HEK293 (cell line): ENCODE data around the gene HYKK.

Experiments
- GLIS2 ChIP-seq: fragments of 450-650 bp; formaldehyde crosslinking; IDR thresholded peaks from 2 replicates; pipeline ENCODE4 v1.5.1; 2016; ENCODE audit warnings: missing biosample characterization, missing genetic modification characterization
- HOXC10 ChIP-seq: sonication (generic); formaldehyde crosslinking; IDR thresholded peaks from 2 replicates; pipeline ENCODE4 v1.8.1; 2023; ENCODE audit warnings: mild to moderate bottlenecking, missing genetic modification reagents
- KLF1 ChIP-seq: fragments of 450-650 bp; formaldehyde crosslinking; IDR thresholded peaks from 2 replicates; pipeline ENCODE4 v1.5.1; 2016; ENCODE audit warnings: missing biosample characterization, missing genetic modification characterization
- PBX3 ChIP-seq: sonication (generic); formaldehyde crosslinking; IDR thresholded peaks from 2 replicates; pipeline ENCODE4 v1.8.1; 2022; ENCODE audit warnings: mild to moderate bottlenecking, moderate library complexity, missing genetic modification reagents
- PRDM1 ChIP-seq: fragments of 450-650 bp; formaldehyde crosslinking; IDR thresholded peaks from 2 replicates; pipeline ENCODE4; 2016; ENCODE audit warnings: missing biosample characterization, missing genetic modification characterization
- PRDM10 ChIP-seq: fragments of 450-650 bp; formaldehyde crosslinking; IDR thresholded peaks from 2 replicates; pipeline ENCODE4 v1.5.1; 2016; ENCODE audit warnings: missing biosample characterization, missing genetic modification characterization
- ZBTB1 ChIP-seq: fragments of 450-650 bp; formaldehyde crosslinking; IDR thresholded peaks from 2 replicates; pipeline ENCODE4 v1.5.1; 2016; ENCODE audit warnings: missing biosample characterization, missing genetic modification characterization
- ZBTB20 ChIP-seq: fragments of 450-650 bp; formaldehyde crosslinking; IDR thresholded peaks from 2 replicates; pipeline ENCODE4 v1.5.1; 2016; ENCODE audit warnings: missing biosample characterization, missing genetic modification characterization
- ZBTB49 ChIP-seq: fragments of 450-650 bp; formaldehyde crosslinking; IDR thresholded peaks from 2 replicates; pipeline ENCODE4 v1.5.1; 2016; ENCODE audit warnings: missing biosample characterization, missing genetic modification characterization, low read depth
- ZFHX2 ChIP-seq: fragments of 450-650 bp; formaldehyde crosslinking; conservative IDR thresholded peaks from 2 replicates; pipeline ENCODE4 v1.5.1; 2016; ENCODE audit warnings: missing biosample characterization, missing genetic modification characterization
- ZNF121 ChIP-seq: fragments of 450-650 bp; formaldehyde crosslinking; IDR thresholded peaks from 2 replicates; pipeline ENCODE4 v1.5.1; 2016; ENCODE audit warnings: missing biosample characterization, missing genetic modification characterization
- ZNF138 ChIP-seq: fragments of 450-650 bp; formaldehyde crosslinking; IDR thresholded peaks from 2 replicates; pipeline ENCODE4 v1.5.1; 2016; ENCODE audit warnings: missing biosample characterization, missing genetic modification characterization, borderline replicate concordance
- ZNF16 ChIP-seq: fragments of 450-650 bp; formaldehyde crosslinking; IDR thresholded peaks from 2 replicates; pipeline ENCODE4 v1.5.1; 2016; ENCODE audit warnings: low read depth, missing biosample characterization, missing genetic modification characterization
- ZNF214 ChIP-seq: fragments of 450-650 bp; formaldehyde crosslinking; IDR thresholded peaks from 2 replicates; pipeline ENCODE4 v1.5.1; 2017; ENCODE audit warnings: missing biosample characterization, mild to moderate bottlenecking, missing genetic modification characterization, borderline replicate concordance
- ZNF324 ChIP-seq: fragments of 450-650 bp; formaldehyde crosslinking; IDR thresholded peaks from 2 replicates; pipeline ENCODE4 v1.5.1; 2016; ENCODE audit warnings: missing biosample characterization, missing genetic modification characterization
- ZNF394 ChIP-seq: fragments of 450-650 bp; formaldehyde crosslinking; IDR thresholded peaks from 2 replicates; pipeline ENCODE4 v1.5.1; 2016; ENCODE audit warnings: missing biosample characterization, missing genetic modification characterization, mild to moderate bottlenecking, moderate library complexity, borderline replicate concordance
- ZNF416 ChIP-seq: fragments of 450-650 bp; formaldehyde crosslinking; IDR thresholded peaks from 2 replicates; pipeline ENCODE4 v1.5.1; 2016; ENCODE audit warnings: missing biosample characterization, missing genetic modification characterization
- ZNF488 ChIP-seq: fragments of 450-650 bp; formaldehyde crosslinking; IDR thresholded peaks from 2 replicates; pipeline ENCODE4 v1.5.1; 2016; ENCODE audit warnings: missing biosample characterization, missing genetic modification characterization
- ZNF513 ChIP-seq: fragments of 450-650 bp; IDR thresholded peaks from 2 replicates; pipeline ENCODE4 v1.5.1; 2018; ENCODE audit warnings: missing biosample characterization, missing genetic modification characterization
- ZNF549 ChIP-seq: fragments of 450-650 bp; IDR thresholded peaks from 2 replicates; pipeline ENCODE4 v1.5.1; 2018; ENCODE audit warnings: missing biosample characterization, missing genetic modification characterization, mild to moderate bottlenecking, inconsistent platforms, moderate library complexity
- ZNF555 ChIP-seq: fragments of 450-650 bp; formaldehyde crosslinking; conservative IDR thresholded peaks from 2 replicates; pipeline ENCODE4 v1.5.1; 2017; ENCODE audit warnings: missing biosample characterization, mild to moderate bottlenecking, missing genetic modification characterization, inconsistent platforms
- ZNF560 ChIP-seq: fragments of 450-650 bp; formaldehyde crosslinking; IDR thresholded peaks from 2 replicates; pipeline ENCODE4 v1.5.1; 2017; ENCODE audit warnings: missing biosample characterization, missing genetic modification characterization, borderline replicate concordance
- ZNF571 ChIP-seq: fragments of 450-650 bp; formaldehyde crosslinking; IDR thresholded peaks from 2 replicates; pipeline ENCODE4 v1.5.0; 2017; ENCODE audit warnings: missing biosample characterization, missing genetic modification characterization
- ZNF596 ChIP-seq: fragments of 450-650 bp; IDR thresholded peaks from 2 replicates; pipeline ENCODE4 v1.5.0; 2018; ENCODE audit warnings: missing biosample characterization, mild to moderate bottlenecking, missing genetic modification characterization, moderate library complexity
- ZNF621 ChIP-seq: fragments of 450-650 bp; formaldehyde crosslinking; IDR thresholded peaks from 2 replicates; pipeline ENCODE4 v1.5.1; 2017; ENCODE audit warnings: missing biosample characterization, missing genetic modification characterization
- ZNF704 ChIP-seq: fragments of 450-650 bp; formaldehyde crosslinking; IDR thresholded peaks from 2 replicates; pipeline ENCODE4 v1.5.1; 2016; ENCODE audit warnings: missing biosample characterization, missing genetic modification characterization
- ZNF76 ChIP-seq: fragments of 450-650 bp; formaldehyde crosslinking; IDR thresholded peaks from 2 replicates; pipeline ENCODE4; 2016; ENCODE audit warnings: low read depth, missing biosample characterization, missing genetic modification characterization, borderline replicate concordance
- ZSCAN16 ChIP-seq: fragments of 450-650 bp; formaldehyde crosslinking; IDR thresholded peaks from 2 replicates; pipeline ENCODE4 v1.5.1; 2016; ENCODE audit warnings: missing biosample characterization, missing genetic modification characterization
- ZSCAN5A ChIP-seq: fragments of 450-650 bp; formaldehyde crosslinking; IDR thresholded peaks from 2 replicates; pipeline ENCODE4 v1.5.1; 2016; ENCODE audit warnings: missing biosample characterization, missing genetic modification characterization

HYKK gene

GRCh38 chr15:78536134-78536533, 28.8 kb downstream of the HYKK start (continued):
- 0 out of 2 replicates have a peak, but pooled peaks have one; percentile 15 for TF ChIP-seq ZBTB49 (tag by site-specific recombination)
- TF ChIP-seq KLF1 (tag by site-specific recombination) = no peak
- TF ChIP-seq ZNF513 (tag by site-specific recombination) = no peak
- TF ChIP-seq ZSCAN5A = no peak
- TF ChIP-seq ZNF571 (tag by site-specific recombination) = no peak
- TF ChIP-seq PRDM10 (tag by site-specific recombination) = no peak
- no peak for TF ChIP-seq ZNF138 (tag by site-specific recombination)
- peak; percentile 57 for TF ChIP-seq ZBTB20 (tag by site-specific recombination)
- TF ChIP-seq ZFHX2 (tag by site-specific recombination) = no peak; the same call in 1 of the 2 replicates
- TF ChIP-seq ZSCAN16 (tag by site-specific recombination) = no peak
- TF ChIP-seq HOXC10 = no peak
- TF ChIP-seq ZNF488 (tag by site-specific recombination) = no peak
- peak; percentile 95; the same call in 1 of the 2 replicates for TF ChIP-seq ZNF621 (tag by site-specific recombination)
- no peak for TF ChIP-seq ZNF324 (tag by site-specific recombination)
- no peak for TF ChIP-seq ZNF16 (tag by site-specific recombination)
- TF ChIP-seq GLIS2 (tag by site-specific recombination) = no peak
- no peak for TF ChIP-seq ZNF394
- no peak for TF ChIP-seq ZBTB1 (tag by site-specific recombination)
- TF ChIP-seq ZNF704 (tag by site-specific recombination) = no peak
- TF ChIP-seq ZNF596 (tag by site-specific recombination) = no peak
- no peak for TF ChIP-seq ZNF76 (tag by site-specific recombination)
- TF ChIP-seq ZNF121 (tag by site-specific recombination) = no peak
- no peak for TF ChIP-seq ZNF555 (tag by site-specific recombination)
- no peak for TF ChIP-seq ZNF549 (tag by site-specific recombination)
- TF ChIP-seq ZNF214 = no peak
- peak; percentile 85 for TF ChIP-seq PRDM1 (tag by site-specific recombination)
- no peak for TF ChIP-seq ZNF560 (tag by site-specific recombination)
- TF ChIP-seq PBX3 = no peak
- TF ChIP-seq ZNF416 (tag by site-specific recombination) = peak; percentile 80; the same call in 1 of the 2 replicates
